ENCODE measurements around the gene FBXL5.

Gene FBXL5

DNA sequence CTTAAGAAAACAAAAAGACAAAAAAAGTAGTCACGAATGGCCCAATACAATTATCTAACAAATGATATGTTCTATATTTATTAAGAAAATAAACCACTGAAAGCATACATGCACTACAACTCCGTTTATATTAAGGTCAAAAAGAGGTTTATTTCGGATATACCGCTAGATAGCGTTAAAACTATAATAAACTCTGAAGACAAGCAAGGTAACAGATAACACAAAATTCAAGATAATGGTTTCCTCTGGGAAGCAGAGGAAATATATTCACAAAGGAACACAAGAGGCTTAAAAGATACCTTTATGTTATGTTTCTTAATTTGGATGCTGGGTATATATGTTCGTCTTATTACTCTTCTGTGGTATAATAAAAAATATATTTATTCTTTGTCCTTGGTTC is 21.7 kb upstream of the FBXL5 start:
- FAIRE-seq, result no peak

- FAIRE-seq, result no peak
These were observed 20.9 kb upstream of the FBXL5 start for GRCh38 chr4:15676039-15676438.

- no peak for FAIRE-seq
These were observed 20.2 kb upstream of the FBXL5 start for GRCh38 chr4:15675356-15675755.

GRCh38 chr4:15674926-15675325 is 19.8 kb upstream of the FBXL5 start:
- FAIRE-seq, result no peak

DNA sequence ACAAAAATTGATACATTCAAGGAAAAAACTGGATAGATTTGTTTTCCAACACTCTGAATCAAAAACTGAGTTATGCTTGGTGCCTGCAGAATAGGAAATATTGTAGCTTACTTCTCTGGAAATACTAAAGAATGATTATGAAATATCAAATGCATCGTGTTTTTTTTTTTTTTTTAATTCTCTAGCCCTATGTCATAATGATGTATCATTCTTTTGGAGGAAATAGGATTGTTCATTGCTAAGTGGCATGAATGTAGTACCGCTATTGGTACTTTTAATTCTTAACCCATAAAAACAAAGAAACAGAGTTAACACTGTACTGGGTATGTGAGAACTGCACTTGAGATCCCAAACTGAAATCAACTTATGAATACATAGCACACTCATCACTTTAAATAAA is 18.9 kb upstream of the FBXL5 start:
- no peak for FAIRE-seq

- no peak for FAIRE-seq
These were observed 18.2 kb upstream of the FBXL5 start for GRCh38 chr4:15673337-15673736.

DNA sequence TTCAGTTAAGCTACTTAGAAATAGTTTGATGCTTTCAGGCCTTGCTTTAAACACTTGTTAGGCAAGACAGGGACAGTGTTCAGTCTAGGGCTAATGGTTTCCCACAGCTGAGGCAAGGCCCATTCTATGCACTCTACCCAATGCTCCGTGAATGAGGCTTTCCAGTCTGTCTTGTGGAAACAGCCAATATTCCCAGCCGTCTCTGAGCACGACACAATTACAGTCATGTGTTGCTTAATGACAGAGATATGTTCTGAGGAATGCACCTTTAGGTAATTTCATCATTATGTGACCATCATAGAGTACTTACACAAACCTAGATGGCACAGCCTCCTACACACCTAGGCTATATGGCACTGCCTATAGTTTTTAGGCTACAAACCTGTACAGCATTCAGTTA is 16.9 kb upstream of the FBXL5 start:
- FAIRE-seq, result no peak

GRCh38 chr4:15670576-15670975 is 15.4 kb upstream of the FBXL5 start:
- no peak for FAIRE-seq

DNA sequence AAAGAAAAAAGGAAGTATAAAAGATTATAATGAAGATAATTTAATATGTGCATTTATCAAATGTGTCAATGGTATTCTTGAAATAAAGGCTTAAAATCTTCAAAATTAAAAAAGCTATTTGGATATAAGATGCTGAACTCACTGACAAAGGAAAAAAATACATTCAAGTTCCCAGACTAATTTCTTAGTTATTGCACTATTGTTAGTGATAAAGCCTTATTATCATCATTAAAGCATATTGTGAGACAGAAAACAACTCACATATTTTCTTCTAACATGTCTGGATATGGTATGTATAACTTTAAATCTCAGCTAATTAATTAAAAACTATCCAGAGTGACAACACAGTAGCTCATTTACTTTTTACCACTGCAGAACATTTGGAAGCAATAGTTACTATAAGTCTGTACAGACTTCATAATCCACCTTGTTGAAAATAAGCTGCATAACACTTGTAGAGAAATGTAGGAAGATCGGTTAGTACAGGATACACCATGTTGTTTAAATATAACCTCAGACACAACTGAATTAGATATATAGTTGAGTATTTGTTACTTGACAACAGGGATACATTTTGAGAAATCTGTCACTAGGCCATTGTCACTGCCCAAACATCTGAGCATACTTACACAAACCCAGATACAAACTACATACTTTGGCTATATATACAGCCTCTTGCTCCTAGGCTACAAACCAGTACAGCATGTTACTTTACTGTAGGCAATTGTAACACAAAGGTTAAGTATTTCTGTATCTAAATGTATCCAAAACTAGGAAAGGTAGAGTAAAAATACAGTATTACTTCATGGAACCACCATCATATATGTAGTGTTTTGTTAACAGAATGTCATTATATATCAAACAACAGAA is 13.6 kb upstream of the FBXL5 start:
- FAIRE-seq, result peak; percentile 49

GRCh38 chr4:15667006-15667405 is 11.8 kb upstream of the FBXL5 start:
- FAIRE-seq, result no peak

GRCh38 chr4:15665753-15666365 is 10.7 kb upstream of the FBXL5 start:
- peak; percentile 10 for FAIRE-seq

DNA sequence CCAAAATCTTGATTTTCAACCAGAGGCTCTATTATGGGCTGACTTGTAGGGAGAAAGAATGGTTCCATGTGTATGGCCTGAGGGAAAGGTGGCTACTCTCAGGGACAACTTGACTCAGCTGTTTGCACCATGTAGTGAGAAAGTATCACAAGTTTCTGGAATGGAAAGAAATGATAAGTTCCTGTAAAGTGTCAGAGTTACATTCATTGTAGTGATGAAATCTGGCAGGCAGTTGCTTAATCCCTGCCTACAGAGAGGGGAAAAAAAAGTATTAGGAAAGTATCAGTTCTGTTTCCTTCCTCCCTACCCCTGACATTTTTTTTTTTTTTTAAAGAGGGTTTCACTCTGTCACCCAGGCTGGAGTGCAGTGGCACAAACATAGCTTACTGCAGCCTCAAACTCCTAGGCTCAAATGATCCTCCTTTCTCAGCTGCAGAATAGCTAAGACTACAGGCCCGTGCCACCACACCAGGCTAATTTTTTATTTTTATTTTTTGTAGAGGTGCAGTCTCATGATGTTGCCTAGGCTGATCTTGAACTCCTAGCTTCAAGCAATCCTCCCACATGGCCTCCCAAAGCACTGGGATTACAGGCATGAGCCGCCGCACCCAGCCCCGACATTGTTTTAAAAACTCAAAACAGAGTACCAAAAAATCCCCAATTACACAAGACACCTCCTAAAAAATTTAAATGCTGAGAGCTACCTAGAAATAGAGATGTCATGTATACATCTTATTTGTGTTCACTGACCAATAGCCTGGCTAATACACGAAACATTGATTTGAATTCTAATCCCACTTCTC is 4.8 kb upstream of the FBXL5 start:
- FAIRE-seq, result no peak

GRCh38 chr4:15658781-15659180 is 3.6 kb upstream of the FBXL5 start:
- FAIRE-seq, result no peak

DNA sequence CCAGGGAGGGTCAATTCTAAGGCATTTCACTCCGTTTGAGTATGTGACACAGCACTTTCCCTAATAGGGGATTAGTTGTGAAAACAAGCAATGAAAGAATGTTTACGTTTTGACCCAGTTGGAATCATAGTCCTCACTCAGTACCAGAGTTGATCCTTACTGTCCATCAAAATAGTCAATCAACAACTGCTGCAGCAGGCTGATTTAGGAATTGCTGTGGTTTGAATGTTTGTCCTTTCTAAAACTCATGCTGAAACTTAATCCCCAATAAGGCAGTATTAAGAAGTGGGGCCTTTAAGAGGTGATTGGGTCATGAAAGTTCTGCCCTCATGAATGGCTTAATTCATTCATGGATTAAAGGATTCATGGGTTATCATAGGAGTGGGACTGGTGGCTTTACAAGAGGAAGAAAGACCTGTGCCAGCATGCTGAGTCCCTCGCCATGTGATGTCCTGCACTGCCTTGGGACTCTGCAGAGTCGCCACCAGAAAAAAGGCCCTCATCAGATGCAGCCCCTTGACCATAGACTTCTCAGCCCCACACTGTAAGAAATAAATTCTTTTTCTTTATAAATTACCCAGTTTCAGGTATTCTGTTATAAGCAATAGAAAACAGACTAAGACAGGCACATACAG is 3.1 kb upstream of the FBXL5 start:
- no peak for FAIRE-seq

GRCh38 chr4:15657366-15657765 is 2.2 kb upstream of the FBXL5 start:
- FAIRE-seq, result no peak

DNA sequence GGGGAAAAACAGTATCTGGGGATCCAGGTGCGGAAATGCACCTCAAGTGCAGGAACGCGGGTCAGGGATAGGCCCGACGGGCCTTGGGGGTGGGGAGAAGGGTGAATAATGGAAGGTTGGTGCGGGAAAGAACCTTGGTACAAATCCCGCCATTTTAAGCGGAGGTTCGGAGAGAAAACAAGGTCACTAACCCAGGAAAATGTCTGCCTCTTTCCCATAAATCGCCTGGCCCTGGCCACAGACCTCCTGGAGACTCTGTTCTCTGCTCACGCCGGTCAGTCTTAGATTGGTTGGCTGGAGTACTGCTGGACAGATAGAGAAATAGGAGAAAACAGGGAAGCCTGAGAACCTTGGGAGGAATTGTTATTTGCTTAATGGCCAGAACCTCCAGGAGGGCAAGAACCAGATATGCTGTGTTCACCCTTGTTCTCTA is 897 bp upstream of the FBXL5 start:
- no peak for FAIRE-seq

- no peak for FAIRE-seq
These were observed 449 bp downstream of the FBXL5 start for GRCh38 chr4:15654593-15655222.

- no peak for FAIRE-seq
These were observed 1.1 kb downstream of the FBXL5 start for GRCh38 chr4:15653864-15654592.

DNA sequence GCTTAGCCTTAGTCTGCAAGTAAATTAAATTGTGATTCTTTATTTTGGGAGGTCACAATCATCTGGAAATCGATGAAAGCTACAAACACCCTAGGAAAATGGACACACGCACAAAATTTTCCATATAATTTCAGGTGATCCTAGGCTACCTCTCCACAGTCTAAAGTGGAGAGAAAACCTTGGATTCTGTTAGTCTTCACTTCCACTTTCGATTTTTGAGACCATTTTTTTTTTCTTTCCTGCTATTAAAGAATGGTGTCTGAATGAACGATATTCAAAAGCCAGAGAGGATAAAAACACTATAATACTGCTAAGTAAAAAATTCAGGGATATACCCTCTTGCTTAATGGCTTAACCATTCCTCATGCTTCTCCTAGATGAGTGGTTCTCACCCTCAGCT is 1.7 kb downstream of the FBXL5 start:
- no peak for FAIRE-seq

DNA sequence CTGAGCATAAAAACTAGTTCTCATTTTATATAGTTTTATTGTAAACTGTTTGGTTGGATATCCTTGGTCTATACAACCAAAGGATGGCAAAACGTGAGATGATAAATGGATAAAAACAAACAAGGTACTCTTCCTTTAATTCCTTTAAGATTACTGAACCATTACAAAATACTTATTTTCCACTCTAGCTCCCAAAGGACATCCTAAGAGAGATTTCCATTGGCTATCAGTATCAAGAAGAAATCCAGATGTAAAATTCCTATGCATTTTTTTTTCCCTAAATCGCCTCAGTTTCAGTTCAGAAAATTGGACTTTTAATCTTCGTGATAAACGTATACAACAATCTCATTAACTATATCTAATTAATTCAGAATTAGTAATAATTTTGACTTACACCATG is 2.3 kb downstream of the FBXL5 start:
- FAIRE-seq, result no peak

- no peak for FAIRE-seq
These were observed 3.0 kb downstream of the FBXL5 start for GRCh38 chr4:15652191-15652590.

GRCh38 chr4:15651676-15652075 is 3.5 kb downstream of the FBXL5 start:
- no peak for FAIRE-seq
